Forelimb muscle (tissue), 1 donor: Measurements from ENCODE around the gene SLC18A3. TPM values are rescaled to one million over a fixed set of nuclear protein-coding genes. Genes with fewer than 3 reads are reported as not detected.
A peak's percentile ranks its signal among the peaks of the same experiment; 100 is the strongest.

ENCODE experiments used
- DNase-seq: peaks from one replicate; pipeline ENCODE4 v3.0.0-alpha.2; 2013; ENCODE audit warnings: low read depth
- polyA plus RNA-seq: library from polyadenylated mRNA; unstranded; fragments of 120-200 nt; gene quantifications from one replicate; pipeline ENCODE4 v1.2.1, GENCODE V29; 2013; ENCODE audit not compliant: insufficient read length

SLC18A3 gene
- polyA plus RNA-seq, 1 donor, result not detected

DNA sequence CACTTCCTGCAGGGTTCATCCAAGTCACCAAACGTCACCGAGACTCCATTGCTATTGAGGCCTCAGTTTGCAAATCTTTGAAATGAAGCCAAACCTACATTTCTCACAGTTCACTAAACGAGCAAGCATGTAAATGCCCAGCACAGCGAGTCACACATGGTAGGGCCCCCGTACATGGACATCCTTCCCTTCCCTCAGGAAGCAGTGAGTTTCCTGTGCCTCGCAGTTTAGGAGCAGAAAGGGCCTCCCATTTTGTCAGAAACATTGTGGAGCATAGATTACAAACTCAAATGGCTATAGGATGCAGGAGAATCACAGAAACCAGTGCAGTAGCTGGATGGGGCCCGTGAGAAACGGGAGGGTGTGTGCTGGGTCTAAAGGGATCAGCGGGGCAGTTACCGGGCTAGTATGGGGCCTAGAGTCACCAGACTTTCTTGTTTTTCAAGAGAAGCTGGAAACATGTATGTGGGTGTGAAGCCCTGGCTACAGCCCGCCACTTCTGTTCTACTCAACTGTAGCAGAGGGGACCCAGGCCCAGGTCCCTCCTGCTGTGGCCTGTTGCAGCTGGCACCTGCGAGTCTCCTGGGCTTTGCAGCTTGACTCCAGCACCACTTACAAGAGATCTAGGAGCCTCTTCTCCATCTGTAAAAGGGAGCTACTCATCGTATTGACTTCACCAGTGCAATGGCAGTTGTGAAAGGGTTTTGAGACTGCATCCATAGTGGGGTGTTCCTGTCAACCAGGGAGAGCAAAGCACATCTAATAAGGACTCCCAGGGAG, 14.2 kb upstream of the SLC18A3 start:
- no peak for DNase-seq

DNA sequence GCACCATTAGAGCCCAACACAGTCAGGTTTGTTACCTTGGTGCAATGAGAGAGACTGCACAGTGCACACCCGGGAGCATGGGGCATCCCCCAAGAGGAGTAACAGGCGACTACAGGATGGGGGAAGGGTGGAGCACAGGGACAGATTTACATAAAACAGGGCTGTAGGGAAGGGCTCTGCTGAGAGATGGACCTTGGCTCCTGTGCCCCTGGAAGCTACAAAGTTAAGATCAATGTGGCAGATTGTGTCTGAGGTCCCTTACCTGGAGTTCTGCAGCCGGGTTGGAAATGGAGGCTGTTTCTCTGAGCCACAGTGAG, 13.7 kb upstream of the SLC18A3 start:
- DNase-seq, result no peak

DNA sequence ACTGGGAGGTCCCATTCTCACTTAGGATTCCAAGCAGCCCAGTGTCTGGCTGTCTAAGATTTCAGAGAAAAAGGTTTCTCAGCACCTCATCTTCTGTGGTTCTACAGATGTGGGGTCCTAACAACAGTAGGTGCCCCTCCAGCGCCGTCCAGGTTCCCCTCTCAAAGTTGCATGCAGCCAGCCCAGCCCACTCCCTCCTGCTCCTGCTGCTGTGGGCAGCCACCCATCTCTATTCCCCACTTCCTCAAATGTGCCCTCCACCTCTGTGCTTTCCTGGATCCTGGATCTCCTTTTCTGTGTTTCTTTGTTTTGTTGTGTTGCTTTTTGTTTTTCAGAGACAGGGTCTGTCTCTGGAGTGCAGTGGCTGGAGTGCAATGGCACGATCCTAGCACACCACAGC, 13.3 kb upstream of the SLC18A3 start:
- DNase-seq, result no peak

DNA sequence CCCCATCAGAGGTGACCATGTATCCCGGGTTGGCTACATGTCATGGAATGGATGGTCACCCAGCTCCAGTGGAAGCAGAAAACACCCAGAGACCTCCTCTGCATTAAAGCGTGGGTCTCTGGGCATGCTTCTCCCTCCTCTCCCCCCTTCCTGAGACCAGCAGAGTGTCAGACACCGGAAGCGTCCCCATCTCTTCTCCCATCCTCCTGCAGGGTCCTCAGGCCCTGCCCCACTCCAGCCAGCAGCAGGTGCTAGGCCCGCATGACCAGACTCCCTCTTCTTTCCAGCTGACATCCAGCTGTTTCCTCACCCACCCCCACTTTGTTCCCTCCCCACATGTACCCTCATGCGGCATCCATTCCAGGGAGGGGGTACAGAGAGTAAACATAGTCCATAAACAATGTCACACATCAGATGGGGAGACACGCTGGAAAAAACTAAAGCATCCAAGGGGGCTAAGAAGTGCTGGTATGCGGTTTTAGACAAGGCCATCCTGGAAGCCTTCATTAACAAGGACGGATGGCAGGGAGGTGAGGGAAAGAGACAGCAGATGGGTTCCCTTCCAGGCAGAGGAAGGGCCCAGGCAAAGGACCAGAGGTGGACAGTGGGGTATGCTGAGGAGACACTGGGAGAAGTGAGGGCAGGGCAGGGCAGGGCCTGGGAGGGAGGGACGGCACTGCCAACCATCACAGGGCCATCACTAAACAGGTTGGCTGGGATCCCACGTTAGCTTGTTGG, 12.5 kb upstream of the SLC18A3 start:
- DNase-seq, result no peak

DNA sequence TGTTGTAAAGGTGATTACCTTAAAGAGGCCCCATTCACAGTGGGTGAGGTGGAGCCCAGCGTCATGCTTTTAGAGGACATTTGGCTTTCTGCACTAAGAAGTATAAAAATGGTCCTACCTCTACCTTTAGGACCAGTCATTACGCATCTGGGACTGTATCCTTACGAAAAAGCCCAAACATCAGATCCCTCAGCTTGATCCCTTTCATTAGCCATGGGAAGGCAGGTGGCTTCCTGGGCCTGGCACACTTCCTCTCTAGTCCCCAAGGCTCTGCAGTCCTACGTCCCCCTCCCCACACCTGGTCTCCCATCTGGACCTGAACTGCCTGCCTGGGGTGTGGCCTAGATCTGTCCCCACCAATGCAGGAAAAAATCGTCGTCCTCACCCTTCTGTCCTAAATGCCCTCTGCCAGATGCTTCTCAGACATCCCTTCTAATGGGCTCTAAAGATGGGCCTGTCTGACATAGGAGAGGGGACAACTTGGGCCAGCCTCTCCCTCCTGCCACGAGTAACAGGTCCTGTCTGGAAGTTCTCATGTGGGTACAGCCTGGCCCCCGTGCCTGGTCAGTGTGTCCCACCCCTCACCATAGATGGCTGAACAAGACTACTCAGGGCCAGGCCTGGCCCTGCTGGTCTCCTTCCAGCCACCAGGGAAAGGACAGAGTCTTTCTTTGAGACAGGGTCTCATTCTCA, 11.8 kb upstream of the SLC18A3 start:
- no peak for DNase-seq

DNA sequence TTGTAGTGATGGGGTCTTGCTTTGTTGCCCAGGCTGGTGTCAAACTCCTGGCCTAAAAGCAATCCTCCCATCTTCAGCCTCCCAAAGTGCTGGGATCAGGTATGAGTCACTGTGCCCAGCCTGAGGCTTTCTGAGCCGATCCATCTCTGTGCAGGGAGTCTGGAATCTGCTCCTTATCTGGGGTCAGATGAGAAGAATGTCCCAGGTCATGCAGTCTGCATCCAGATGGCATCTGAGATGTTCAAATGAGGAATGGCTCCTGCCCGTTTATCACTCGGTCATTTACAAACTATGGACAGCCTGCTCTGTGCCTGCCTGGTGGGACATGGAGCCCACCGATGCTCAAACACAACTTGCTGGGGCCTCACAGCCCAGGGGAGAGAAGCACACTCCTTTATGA, 11.1 kb upstream of the SLC18A3 start:
- no peak for DNase-seq

DNA sequence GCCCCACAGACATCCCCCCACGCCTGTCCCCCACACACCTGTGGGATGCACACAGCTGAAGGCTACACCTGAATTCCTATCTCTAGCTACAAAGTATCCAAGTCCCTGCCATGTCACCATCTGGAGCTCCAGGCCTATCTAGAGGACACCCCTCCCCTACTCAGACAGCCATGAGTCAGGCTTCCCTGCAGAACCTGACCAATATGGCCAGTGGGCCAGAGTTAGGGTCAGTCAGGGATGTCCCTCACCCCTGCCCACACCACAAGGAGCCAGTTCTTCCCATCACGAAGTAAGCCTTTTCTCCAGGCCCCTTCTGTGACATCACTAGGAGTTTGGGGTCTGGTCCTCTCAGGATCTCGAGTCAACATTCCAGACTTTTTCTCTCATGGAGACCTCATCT, 10.6 kb upstream of the SLC18A3 start:
- DNase-seq, result no peak

DNA sequence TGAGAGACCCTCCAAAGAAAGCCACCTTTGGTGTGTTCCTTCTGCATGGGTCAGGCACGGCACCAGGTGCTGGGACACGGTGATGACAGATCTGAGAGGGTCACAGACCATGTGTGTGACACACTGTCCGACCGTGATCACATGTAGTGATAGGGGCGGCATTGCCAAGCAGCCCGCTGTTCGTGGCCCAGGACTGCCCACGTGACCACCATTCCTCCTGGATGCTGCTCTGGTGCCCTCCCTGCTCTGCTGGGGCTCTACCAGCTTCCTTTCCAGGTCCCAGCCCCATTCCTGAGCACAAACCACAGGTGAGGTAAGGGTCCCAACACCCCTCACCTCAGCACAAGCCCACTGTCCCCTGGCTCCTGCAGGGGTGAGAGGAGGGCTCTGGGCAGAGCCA, 10.1 kb upstream of the SLC18A3 start:
- no peak for DNase-seq

DNA sequence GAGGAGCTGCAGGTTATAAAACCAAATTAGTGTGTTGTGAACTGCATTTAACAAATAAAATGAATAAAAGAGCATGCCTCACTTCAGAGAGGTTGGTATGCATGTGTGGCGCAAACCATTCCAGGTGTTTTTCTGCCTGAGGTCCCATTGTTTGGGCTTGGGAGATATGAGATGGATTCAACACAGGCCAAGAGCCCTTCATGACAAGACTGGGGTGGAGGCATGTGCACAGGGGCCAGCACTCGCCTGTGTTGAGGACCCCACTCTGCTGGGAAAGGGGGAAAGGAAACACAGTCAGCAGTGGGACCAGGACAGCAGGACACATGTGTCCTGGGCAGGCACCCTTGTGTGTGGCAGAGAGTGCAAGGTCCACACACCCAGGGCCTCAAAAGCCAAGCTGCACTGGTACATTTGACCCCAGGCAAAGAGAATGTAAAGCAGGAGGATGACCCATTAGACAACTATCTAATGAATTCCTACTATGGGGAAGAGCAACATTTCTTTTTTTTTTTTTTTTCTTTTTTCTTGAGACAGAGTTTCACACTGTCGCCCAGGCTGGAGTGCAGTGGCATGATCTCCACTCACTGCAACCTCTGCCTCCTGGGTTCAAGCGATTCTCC, 9.2 kb upstream of the SLC18A3 start:
- no peak for DNase-seq

DNA sequence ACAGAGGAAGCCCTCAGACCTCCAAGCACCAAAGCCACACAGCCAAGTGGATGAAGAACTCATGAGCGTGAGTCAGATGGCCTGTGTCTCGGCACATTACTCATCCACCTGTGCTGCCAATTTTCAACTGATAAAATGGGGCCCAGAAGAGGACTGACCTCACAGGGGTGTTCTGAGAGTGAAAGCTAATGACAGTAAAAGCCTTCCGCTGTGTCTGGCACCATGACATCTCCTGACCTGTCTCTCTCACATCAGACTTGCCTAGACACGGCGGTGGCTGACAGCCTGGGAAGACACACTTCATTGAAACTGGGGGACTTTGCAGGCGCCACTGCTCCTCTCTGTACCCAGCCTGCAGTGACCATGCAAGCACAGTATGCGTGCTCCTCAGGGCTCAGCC, 8.3 kb upstream of the SLC18A3 start:
- DNase-seq, result no peak

DNA sequence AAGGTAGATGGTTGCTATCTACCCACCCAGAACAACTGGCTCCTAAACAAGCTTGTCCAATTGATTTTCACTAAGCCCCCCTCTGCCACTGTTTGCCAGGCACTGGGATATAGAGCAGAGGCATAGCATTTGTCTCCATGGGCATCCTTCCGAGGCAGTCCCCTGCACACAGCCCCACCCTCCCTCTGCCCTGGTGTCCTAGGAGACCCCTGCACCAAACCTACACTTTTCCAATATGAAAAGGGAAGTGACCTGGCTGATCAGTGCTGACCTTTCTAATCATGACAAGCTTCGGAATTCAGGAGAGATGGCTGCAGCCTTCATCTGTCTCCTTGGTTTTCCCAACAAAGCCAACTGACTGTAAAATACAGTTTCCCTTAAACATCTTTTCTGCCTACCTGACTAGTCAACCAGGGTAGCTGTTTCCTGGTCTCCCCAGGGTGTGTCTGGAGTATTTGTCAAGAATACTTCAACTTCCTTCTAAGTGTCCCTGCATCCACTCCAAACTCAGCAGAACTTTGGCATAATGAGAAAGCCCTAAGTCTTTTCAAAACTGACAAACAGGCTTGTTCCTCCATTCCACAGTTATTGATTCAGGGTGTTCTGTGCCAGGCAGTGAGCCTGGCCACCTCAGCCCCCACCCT, 7.6 kb upstream of the SLC18A3 start:
- DNase-seq, result no peak

DNA sequence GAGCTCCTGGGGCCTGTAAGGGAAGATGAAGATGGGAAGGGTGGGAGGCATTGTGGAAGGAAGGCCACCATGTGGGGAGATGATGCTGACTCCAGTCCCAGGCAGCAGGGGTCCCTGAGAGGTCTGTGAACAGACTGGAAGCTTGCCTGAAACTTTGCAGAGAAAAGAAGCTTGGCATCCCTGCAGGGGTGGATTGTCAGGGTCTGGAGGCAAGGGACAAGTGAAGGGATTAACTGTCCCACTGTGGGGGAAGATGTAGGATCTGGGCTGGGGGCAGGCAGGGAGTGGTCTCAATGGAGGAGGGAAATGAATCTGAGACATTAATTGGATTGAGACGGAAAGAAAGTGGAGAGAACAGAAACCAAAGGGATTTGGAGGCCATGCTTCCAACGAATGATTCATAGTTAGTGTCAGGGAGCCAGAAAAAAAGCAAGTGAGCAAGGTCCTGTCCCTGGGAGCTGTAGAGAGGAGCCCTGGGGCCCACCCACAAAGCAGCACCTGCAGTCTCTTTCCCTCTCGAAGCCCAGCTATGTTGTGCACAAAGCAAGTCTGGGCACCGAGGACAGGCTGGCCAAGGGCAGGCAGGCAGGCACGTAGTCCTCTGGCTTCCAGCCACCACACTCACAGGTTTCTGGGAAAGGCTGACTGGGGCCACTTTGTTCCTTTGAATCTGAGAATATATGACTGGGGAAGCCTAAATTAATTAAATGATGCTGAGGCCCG, 4.7 kb upstream of the SLC18A3 start:
- DNase-seq, result no peak

DNA sequence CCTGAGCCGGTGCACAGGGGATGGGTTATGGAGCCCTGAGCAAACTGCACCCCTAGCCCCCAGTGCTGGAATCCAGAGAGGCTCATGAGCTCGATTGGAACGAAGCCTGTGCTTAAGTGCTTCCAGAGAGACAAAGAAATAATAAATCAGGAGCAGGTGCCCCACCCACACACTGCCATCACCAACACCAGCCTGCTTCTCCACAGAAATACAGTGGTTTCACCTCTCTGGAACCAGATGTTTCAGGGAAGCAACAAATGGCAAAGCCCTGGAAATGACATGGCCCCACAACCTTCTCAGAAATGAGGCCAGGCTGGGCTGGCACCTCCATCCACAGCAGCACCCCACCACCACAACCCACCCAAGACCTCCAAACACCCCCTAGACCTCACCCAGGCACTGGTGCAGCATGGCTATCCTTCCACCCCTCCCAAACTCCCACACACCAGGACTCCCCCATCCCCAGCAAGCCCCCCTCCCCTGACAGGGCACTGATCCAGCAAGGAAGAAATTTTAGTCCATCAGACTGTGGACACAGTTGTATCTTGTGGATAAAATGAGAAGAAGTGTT, 4.1 kb upstream of the SLC18A3 start:
- no peak for DNase-seq

DNA sequence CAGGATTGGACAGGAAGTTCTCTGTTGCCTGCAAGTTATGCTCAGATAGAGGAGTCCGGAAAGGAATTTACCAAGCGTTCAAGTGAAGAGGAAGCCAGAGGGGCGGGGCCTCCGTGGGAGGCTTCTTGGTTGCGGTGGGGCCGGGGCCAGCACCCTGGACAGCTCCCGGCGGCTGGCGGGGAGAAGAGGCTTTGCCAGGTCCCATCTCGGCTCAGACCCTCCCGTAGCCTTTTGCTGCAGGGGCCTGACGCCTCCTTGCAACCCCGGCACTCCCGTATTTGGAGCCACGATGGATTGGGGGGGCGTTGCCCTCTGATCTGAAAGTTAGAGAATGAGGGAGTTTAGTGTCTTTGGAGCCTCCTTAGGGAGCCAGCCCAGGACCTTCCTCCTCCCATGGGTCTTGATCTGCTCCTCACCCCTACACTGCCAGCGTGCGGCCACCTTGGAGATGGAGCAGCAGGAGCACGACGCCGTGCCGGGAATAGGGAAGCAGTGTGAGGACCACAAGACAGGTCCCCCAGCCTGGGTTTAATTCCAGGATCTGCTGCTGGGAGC, 3.1 kb upstream of the SLC18A3 start:
- peak; percentile 11 for DNase-seq

DNA sequence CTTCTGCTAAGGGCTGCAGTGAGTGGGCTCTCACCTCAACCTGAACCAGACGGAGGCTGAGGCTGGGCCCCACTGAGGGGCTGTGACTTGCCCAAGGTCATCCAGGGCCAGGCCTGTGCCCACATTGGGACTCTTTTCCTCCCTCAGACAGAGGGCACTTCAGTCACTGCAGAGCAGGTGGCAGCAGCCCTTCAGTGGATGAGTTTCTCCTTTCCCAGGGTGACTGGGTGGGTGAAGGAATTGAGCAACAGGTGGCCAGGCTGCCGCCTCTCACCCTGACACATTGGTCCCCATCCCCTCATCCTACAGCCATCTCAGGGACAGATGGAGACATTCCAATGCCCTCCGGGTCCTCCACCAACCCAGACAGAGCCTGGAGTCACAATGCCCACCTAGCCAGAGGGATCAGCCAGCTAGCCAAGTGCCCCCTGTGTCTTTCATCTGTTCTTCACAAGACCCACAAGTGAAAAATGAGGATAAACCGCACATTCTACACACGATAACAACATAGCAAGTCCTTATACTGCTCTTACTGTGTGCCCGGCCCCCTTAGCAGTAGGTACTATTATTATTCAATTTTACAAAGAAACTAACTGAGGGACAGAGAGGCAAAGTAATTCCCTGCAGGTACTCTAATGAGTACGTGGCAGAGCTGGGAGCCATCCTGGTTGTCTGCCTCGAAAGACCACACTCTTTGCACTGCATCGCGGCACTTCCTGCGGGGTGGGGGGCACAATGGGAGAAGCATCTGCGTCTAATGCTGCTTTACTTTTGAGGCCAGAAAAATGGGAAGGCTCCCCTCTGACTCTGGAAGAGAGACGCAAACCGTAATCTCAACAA, 1.7 kb upstream of the SLC18A3 start:
- DNase-seq, result no peak

DNA sequence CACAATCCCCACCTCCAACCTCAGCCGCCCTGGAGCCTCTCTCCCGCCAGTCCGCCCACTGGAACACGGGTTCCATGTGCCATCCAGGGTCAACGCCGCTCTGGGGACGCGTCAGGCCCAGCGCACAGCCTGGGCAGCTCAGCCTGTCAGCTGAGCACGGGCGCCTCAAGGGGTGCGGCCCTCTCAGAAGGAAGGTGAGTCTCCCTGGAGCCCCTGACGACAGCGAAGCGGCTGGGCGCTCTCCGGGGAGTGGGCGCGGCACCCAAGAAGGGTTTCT, 1.2 kb upstream of the SLC18A3 start:
- no peak for DNase-seq

DNA sequence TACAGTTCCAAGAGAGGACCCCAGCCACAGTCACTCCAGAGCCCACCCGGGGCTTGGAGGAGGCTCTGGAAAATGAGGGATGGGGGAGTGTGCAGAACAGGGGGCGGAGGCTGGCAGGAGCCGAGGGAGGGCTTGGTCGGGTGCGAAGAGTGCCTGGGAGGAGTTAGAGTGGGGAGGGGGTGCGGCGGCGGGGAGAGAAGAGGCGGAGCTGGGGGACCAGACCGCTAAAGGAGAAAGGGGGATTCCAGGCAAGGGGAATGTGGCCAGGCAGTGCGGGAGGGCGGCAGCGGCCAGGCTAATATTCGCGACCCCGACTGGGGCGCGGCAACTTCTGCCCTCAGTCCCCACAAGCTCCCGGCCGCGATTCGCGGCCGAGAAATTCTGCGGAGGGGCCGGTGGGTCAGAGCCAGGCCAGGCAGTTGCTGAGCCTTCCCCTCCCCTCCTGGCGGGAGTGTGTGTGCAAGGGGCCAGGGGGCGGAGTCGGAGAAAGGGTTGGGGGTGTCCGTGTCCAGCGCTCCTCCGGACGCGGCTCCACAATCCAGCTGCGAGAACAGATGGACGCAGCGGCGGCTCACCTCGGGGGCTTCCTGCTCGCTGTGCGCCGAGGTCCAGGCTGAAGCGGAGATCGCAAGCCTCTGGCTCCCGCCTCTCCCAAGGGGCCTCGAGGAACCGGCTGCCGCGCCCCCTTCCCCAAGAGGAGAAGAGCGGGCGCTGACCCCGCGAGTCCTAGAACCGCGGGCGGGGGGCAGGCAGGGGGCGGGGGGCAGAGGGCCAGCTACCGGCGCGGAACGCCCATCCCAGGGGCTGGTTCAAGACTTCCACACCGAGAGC, 612 bp upstream of the SLC18A3 start:
- no peak for DNase-seq

DNA sequence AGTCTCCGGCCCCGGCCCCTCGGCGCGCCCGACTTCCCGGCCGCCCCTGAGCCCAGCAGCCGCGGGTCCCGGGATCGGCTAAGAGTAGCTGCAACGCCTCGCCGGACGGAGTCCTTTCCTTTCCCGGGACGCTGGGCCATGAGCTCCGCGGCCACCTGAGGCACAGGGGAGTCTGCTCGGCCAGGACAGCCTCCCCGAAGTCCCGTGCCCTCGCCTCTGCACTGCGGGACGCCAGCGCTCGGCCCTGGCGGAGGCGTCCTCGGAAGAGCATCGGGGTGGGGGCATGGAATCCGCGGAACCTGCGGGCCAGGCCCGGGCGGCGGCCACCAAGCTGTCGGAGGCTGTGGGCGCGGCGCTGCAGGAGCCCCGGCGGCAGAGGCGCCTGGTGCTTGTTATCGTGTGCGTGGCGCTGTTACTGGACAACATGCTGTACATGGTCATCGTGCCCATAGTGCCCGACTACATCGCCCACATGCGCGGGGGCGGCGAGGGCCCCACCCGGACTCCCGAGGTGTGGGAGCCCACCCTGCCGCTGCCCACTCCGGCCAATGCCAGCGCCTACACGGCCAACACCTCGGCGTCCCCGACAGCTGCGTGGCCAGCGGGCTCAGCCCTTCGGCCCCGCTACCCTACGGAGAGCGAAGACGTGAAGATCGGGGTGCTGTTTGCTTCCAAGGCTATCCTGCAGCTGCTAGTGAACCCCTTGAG, 502 bp downstream of the SLC18A3 start:
- DNase-seq, result no peak
